GM10266 (cell line): ENCODE results near the gene WWC2.
A peak's percentile ranks its signal among the peaks of the same experiment; 100 is the strongest.

ENCODE experiments used
- DNase-seq: peaks from one replicate; pipeline ENCODE4 v3.0.0; 2012; ENCODE audit errors: extremely low spot score
- CTCF ChIP-seq: IDR thresholded peaks from 2 replicates; pipeline ENCODE4 v1.5.1; 2012; ENCODE audit warnings: mild to moderate bottlenecking, low read depth; ENCODE audit not compliant: control insufficient read depth, insufficient read depth; ENCODE audit errors: missing control alignments

The WWC2 gene

GRCh38 chr4:183242291-183242690 is 143.2 kb downstream of the WWC2 start:
- TF ChIP-seq CTCF: no peak
- DNase-seq: no peak

- no peak for TF ChIP-seq CTCF
- no peak for DNase-seq
These were observed 145.0 kb downstream of the WWC2 start for GRCh38 chr4:183244019-183244418.

- TF ChIP-seq CTCF: no peak
- DNase-seq: no peak
These were observed 145.4 kb downstream of the WWC2 start for GRCh38 chr4:183244506-183244905.

- TF ChIP-seq CTCF: no peak
- DNase-seq: no peak
These were observed 149.1 kb downstream of the WWC2 start for GRCh38 chr4:183248201-183248600.

GRCh38 chr4:183249854-183250253 is 150.8 kb downstream of the WWC2 start:
- TF ChIP-seq CTCF: peak; percentile 30
- peak; percentile 9 for DNase-seq

- no peak for DNase-seq
These were observed 151.8 kb downstream of the WWC2 start for GRCh38 chr4:183250831-183251230.

GRCh38 chr4:183252959-183253358 is 153.9 kb downstream of the WWC2 start:
- no peak for DNase-seq
- TF ChIP-seq CTCF: no peak

More at GRCh38 chr4:183250831-183251230, 151.8 kb downstream of the WWC2 start:
- TF ChIP-seq CTCF: no peak
